Activated T-helper 1 cell treated with anti-CD3 and anti-CD28 coated beads, Interleukin-2, amount 50 U/mL, for 16 hours (primary cell): ENCODE measurements around the gene PCCB.
"Not testable (repeated sequence)": the region's sequence is repeated elsewhere in the genome, so short reads cannot be mapped to it uniquely, and the experiment has no call there.

Source experiments
- DNase-seq, 2 donors: peaks; one replicate each; pipeline ENCODE4 v3.0.0-alpha.2; 2020; ENCODE audit warnings: low read depth in 1 of 2, low spot score in 1 of 2

The PCCB gene

GRCh38 chr3:136311968-136312367 lies 61.8 kb downstream of the PCCB start:
- no peak for DNase-seq

GRCh38 chr3:136326316-136326715 lies 76.2 kb downstream of the PCCB start:
- no peak for DNase-seq

GRCh38 chr3:136327671-136328070 lies 77.5 kb downstream of the PCCB start:
- no peak for DNase-seq

GRCh38 chr3:136329593-136329992 lies 79.5 kb downstream of the PCCB start:
- no peak for DNase-seq

- no peak for DNase-seq
These were observed 80.8 kb downstream of the PCCB start for GRCh38 chr3:136330900-136331299.

- DNase-seq: no peak
These were observed 82.2 kb downstream of the PCCB start for GRCh38 chr3:136332302-136332701.

- DNase-seq: no peak
These were observed 82.6 kb downstream of the PCCB start for GRCh38 chr3:136332776-136333175.

- no peak for DNase-seq
These were observed 84.1 kb downstream of the PCCB start for GRCh38 chr3:136334209-136334608.

- not testable (repeated sequence) for DNase-seq
These were observed 84.6 kb downstream of the PCCB start for GRCh38 chr3:136334726-136335125.

- DNase-seq: no peak
These were observed 86.4 kb downstream of the PCCB start for GRCh38 chr3:136336329-136337100.

- DNase-seq: no peak
These were observed 93.3 kb downstream of the PCCB start for GRCh38 chr3:136343446-136343845.

- no peak for DNase-seq
These were observed 93.9 kb downstream of the PCCB start for GRCh38 chr3:136343873-136344555.

- DNase-seq: no peak
These were observed 96.3 kb downstream of the PCCB start for GRCh38 chr3:136346486-136346885.

- no peak for DNase-seq
These were observed 100.0 kb downstream of the PCCB start for GRCh38 chr3:136350132-136350531.

- DNase-seq: no peak
These were observed 100.4 kb downstream of the PCCB start for GRCh38 chr3:136350557-136350956.

- DNase-seq: no peak
These were observed 101.2 kb downstream of the PCCB start for GRCh38 chr3:136351351-136351750.

- no peak for DNase-seq
These were observed 101.8 kb downstream of the PCCB start for GRCh38 chr3:136351905-136352304.

GRCh38 chr3:136353461-136353860 lies 103.3 kb downstream of the PCCB start:
- DNase-seq: no peak

- DNase-seq: no peak
These were observed 116.1 kb downstream of the PCCB start for GRCh38 chr3:136366289-136366688.

GRCh38 chr3:136375800-136376199 lies 125.7 kb downstream of the PCCB start:
- DNase-seq: not testable (repeated sequence)

GRCh38 chr3:136377508-136377907 lies 127.4 kb downstream of the PCCB start:
- no peak for DNase-seq

GRCh38 chr3:136378011-136378410 lies 127.9 kb downstream of the PCCB start:
- DNase-seq: no peak
